K562 (cell line): ENCODE measurements around the gene RNPEPL1. TPM values are rescaled to one million over a fixed set of nuclear protein-coding genes. Genes with fewer than 3 reads are reported as not detected.
A peak's percentile ranks its signal among the peaks of the same experiment; 100 is the strongest.

Experiments used
- FOS ChIP-seq: IDR thresholded peaks from 3 replicates; pipeline ENCODE4 v1.6.1; 2011; ENCODE audit not compliant: insufficient read length; ENCODE audit errors: extremely low read depth
- KDM1A ChIP-seq, 2 experiments: fragments of 450-650 bp; IDR thresholded peaks; 2 replicates each; pipeline ENCODE4 v1.6.1; 2016; ENCODE audit warnings: mild to moderate bottlenecking in 2 of 2
- MCM3 ChIP-seq: fragments of 450-650 bp; IDR thresholded peaks from 2 replicates; pipeline ENCODE4 v1.6.1; 2016
- MYC ChIP-seq, 2 experiments: fragments of 250-450 bp in 1 of 2; sonication (Bioruptor Pico) in 1 of 2; IDR thresholded peaks; 2 replicates each; pipeline versions ENCODE4 v1.5.1 to v1.6.1; 2012 to 2021; ENCODE audit warnings: low read depth in 2 of 2, borderline replicate concordance in 1 of 2, improper control_type of control experiment in 1 of 2, low read length in 1 of 2, mild to moderate bottlenecking in 1 of 2, moderate library complexity in 1 of 2
- POLR2A ChIP-seq: fragments of 450-650 bp; conservative IDR thresholded peaks from 2 replicates; pipeline ENCODE4 v1.6.1; 2016
- SIX5 ChIP-seq, 2 experiments: IDR thresholded peaks; 2 replicates each; pipeline ENCODE4 v1.6.1; 2011; ENCODE audit warnings: low read length in 2 of 2, borderline replicate concordance in 1 of 2, low read depth in 1 of 2, mild to moderate bottlenecking in 1 of 2, moderate library complexity in 1 of 2; ENCODE audit not compliant: insufficient read depth in 1 of 2
- SUPT5H ChIP-seq: fragments of 450-650 bp; IDR thresholded peaks from 2 replicates; pipeline ENCODE4 v1.6.1; 2016
- polyA plus RNA-seq, 8 experiments: library from polyadenylated mRNA; depleted of rRNA in 4 of 8; stranded (reverse) in 5 of 8; unstranded in 3 of 8; fragments of >200 nt; fragmentation: Nextera tagmentation in 2 of 8; fragmentation: Illumina TruSeq in 1 of 8; extraction: Ambion mirVana in 2 of 8; extraction: Trizol in 1 of 8; gene quantifications; 2 replicates each; pipeline versions ENCODE4 v1.2.1 to v1.2.3, GENCODE V29; 2011 to 2014; ENCODE audit warnings: inconsistent platforms in 1 of 8, missing spikeins in 1 of 8
- total RNA-seq, 7 experiments: library from RNA; depleted of rRNA in 6 of 7; stranded (reverse); fragments of >200 nt in 6 of 7; fragmentation: Illumina TruSeq in 2 of 7; extraction: Trizol in 2 of 7; gene quantifications; 2 replicates each; pipeline versions ENCODE4 v1.2.1 to v1.2.3, GENCODE V29; 2011 to 2021; ENCODE audit warnings: low replicate concordance in 1 of 7
- TF ChIP-seq, protein P1 (sequence below): conservative IDR thresholded peaks from 2 replicates; pipeline ENCODE4 v1.6.1; 2011; ENCODE audit warnings: low read depth, mild to moderate bottlenecking, low read length; ENCODE audit not compliant: control insufficient read depth
- TF ChIP-seq, protein P2 (sequence below): IDR thresholded peaks from 2 replicates; pipeline ENCODE4 v1.6.1; 2014; ENCODE audit warnings: antibody characterized with exemption
- TF ChIP-seq, protein P3 (sequence below), 2 experiments: fragments of 450-650 bp; IDR thresholded peaks; 2 replicates each; pipeline ENCODE4 v1.6.1; 2018; ENCODE audit warnings: mild to moderate bottlenecking in 2 of 2, low read depth in 1 of 2; ENCODE audit not compliant: partially characterized antibody in 2 of 2
- TF ChIP-seq, protein P4 (sequence below), 2 experiments: IDR thresholded peaks; 2 replicates each; pipeline ENCODE4 v1.6.1; 2011; ENCODE audit warnings: borderline replicate concordance in 1 of 2, control low read depth in 1 of 2, low read depth in 1 of 2, low read length in 1 of 2, mild to moderate bottlenecking in 1 of 2, mixed read lengths in 1 of 2, moderate library complexity in 1 of 2; ENCODE audit not compliant: insufficient read depth in 1 of 2, insufficient read length in 1 of 2, poor library complexity in 1 of 2, severe bottlenecking in 1 of 2; ENCODE audit errors: extremely low read depth in 1 of 2
- TF ChIP-seq, protein P5 (sequence below): fragments of 250-450 bp; sonication (Bioruptor Pico); IDR thresholded peaks from 2 replicates; pipeline ENCODE4 v1.5.1; 2021; ENCODE audit warnings: mild to moderate bottlenecking
- TF ChIP-seq, protein P6 (sequence below): fragments of 200-800 bp; sonication (Bioruptor generic); IDR thresholded peaks from 2 replicates; pipeline ENCODE4 v1.6.1; 2017; ENCODE audit warnings: missing genetic modification characterization, missing compliant biosample characterization

Gene RNPEPL1
- total and polyA plus RNA-seq, 9 of the 15 experiments (the other 6 are each of a cell fraction or from before 2014, with no cell fraction given) = 0.07 to 38.7 (median 5.6) TPM

DNA sequence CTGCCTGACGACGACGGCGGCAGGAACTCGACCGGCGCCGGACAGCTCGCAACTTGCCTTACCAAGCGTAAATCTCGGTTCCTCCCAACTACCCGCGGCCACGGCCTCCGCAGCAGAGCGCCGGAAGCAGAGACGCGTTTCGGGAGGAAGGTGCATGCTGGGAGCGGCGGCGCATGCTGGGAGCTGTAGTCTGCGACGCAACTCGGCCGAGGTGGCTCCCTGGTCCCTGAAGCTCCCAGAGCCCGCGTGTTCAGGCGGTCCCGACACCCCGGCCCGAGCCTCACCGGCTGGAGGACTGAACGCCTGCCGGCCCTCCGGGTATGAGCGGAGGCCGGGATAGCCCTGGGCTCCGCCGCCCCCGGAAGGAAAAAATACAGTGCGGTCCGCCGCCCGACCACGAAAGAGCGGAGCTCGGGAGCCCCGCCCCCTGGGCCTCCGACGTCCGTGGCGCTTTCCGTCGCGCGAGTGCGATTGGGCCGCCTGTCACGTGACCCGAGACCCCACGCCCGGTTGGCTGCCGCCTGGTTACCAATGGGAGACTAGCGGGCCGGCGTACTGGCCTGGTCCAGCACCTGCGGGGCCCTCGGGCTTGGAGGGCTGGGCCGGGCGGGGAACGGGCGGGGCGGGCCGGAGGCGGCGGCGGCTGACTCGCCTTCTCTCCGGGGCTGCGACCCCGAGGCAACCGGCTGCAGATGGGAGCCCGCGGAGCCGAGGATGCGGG lies 18.1 kb downstream of the RNPEPL1 start, which contains the start of gene CAPN10 (continued):
- TF ChIP-seq MYC (IDR thresholded peaks at IDR 0.05; ENCODE audit: low read depth, low read length) = peak; percentile 63
- peak; percentile 61; the same call in 1 of the 2 replicates for TF ChIP-seq MYC (CRISPR knock-in tag; IDR thresholded peaks at IDR 0.05; ENCODE audit: borderline replicate concordance, low read depth)
- TF ChIP-seq MCM3 = no peak
- TF ChIP-seq, protein P1, sequence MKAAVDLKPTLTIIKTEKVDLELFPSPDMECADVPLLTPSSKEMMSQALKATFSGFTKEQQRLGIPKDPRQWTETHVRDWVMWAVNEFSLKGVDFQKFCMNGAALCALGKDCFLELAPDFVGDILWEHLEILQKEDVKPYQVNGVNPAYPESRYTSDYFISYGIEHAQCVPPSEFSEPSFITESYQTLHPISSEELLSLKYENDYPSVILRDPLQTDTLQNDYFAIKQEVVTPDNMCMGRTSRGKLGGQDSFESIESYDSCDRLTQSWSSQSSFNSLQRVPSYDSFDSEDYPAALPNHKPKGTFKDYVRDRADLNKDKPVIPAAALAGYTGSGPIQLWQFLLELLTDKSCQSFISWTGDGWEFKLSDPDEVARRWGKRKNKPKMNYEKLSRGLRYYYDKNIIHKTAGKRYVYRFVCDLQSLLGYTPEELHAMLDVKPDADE = peak; percentile 92
- TF ChIP-seq, protein P2, sequence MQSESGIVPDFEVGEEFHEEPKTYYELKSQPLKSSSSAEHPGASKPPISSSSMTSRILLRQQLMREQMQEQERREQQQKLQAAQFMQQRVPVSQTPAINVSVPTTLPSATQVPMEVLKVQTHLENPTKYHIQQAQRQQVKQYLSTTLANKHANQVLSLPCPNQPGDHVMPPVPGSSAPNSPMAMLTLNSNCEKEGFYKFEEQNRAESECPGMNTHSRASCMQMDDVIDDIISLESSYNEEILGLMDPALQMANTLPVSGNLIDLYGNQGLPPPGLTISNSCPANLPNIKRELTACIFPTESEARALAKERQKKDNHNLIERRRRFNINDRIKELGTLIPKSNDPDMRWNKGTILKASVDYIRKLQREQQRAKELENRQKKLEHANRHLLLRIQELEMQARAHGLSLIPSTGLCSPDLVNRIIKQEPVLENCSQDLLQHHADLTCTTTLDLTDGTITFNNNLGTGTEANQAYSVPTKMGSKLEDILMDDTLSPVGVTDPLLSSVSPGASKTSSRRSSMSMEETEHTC = peak; percentile 13; the same call in 1 of the 2 replicates
- TF ChIP-seq, protein P3, sequence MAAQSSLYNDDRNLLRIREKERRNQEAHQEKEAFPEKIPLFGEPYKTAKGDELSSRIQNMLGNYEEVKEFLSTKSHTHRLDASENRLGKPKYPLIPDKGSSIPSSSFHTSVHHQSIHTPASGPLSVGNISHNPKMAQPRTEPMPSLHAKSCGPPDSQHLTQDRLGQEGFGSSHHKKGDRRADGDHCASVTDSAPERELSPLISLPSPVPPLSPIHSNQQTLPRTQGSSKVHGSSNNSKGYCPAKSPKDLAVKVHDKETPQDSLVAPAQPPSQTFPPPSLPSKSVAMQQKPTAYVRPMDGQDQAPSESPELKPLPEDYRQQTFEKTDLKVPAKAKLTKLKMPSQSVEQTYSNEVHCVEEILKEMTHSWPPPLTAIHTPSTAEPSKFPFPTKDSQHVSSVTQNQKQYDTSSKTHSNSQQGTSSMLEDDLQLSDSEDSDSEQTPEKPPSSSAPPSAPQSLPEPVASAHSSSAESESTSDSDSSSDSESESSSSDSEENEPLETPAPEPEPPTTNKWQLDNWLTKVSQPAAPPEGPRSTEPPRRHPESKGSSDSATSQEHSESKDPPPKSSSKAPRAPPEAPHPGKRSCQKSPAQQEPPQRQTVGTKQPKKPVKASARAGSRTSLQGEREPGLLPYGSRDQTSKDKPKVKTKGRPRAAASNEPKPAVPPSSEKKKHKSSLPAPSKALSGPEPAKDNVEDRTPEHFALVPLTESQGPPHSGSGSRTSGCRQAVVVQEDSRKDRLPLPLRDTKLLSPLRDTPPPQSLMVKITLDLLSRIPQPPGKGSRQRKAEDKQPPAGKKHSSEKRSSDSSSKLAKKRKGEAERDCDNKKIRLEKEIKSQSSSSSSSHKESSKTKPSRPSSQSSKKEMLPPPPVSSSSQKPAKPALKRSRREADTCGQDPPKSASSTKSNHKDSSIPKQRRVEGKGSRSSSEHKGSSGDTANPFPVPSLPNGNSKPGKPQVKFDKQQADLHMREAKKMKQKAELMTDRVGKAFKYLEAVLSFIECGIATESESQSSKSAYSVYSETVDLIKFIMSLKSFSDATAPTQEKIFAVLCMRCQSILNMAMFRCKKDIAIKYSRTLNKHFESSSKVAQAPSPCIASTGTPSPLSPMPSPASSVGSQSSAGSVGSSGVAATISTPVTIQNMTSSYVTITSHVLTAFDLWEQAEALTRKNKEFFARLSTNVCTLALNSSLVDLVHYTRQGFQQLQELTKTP (IDR thresholded peaks at IDR 0.05; ENCODE audit: low read depth in 1 of 2, partially characterized antibody in 2 of 2) = peak in 1 of 2 experiments; percentile 97
- TF ChIP-seq KDM1A (IDR thresholded peaks at IDR 0.05) = peak in 1 of 2 experiments; percentile 55; a peak in 1 of 4 replicates
- TF ChIP-seq, protein P4, sequence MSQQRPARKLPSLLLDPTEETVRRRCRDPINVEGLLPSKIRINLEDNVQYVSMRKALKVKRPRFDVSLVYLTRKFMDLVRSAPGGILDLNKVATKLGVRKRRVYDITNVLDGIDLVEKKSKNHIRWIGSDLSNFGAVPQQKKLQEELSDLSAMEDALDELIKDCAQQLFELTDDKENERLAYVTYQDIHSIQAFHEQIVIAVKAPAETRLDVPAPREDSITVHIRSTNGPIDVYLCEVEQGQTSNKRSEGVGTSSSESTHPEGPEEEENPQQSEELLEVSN (IDR thresholded peaks at IDR 0.05; ENCODE audit: borderline replicate concordance in 1 of 2, extremely low read depth in 1 of 2, insufficient read depth in 1 of 2, insufficient read length in 1 of 2, low read depth in 1 of 2, low read length in 1 of 2, poor library complexity in 1 of 2, severe bottlenecking in 1 of 2) = peak in 1 of 2 experiments; percentile 49
- TF ChIP-seq, protein P5, sequence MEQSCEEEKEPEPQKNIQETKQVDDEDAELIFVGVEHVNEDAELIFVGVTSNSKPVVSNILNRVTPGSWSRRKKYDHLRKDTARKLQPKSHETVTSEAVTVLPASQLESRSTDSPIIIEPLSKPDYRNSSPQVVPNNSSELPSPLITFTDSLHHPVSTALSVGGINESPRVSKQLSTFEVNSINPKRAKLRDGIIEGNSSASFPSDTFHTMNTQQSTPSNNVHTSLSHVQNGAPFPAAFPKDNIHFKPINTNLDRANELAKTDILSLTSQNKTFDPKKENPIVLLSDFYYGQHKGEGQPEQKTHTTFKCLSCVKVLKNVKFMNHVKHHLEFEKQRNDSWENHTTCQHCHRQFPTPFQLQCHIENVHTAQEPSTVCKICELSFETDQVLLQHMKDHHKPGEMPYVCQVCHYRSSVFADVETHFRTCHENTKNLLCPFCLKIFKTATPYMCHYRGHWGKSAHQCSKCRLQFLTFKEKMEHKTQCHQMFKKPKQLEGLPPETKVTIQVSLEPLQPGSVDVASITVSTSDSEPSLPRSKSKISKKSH = no peak
- TF ChIP-seq FOS = peak; percentile 22
- TF ChIP-seq SIX5 (IDR thresholded peaks at IDR 0.05; ENCODE audit: borderline replicate concordance in 1 of 2, insufficient read depth in 1 of 2, low read depth in 1 of 2, low read length in 2 of 2) = peak; percentile 87 to 88
- peak; percentile 79 for TF ChIP-seq POLR2A
- TF ChIP-seq, protein P6, sequence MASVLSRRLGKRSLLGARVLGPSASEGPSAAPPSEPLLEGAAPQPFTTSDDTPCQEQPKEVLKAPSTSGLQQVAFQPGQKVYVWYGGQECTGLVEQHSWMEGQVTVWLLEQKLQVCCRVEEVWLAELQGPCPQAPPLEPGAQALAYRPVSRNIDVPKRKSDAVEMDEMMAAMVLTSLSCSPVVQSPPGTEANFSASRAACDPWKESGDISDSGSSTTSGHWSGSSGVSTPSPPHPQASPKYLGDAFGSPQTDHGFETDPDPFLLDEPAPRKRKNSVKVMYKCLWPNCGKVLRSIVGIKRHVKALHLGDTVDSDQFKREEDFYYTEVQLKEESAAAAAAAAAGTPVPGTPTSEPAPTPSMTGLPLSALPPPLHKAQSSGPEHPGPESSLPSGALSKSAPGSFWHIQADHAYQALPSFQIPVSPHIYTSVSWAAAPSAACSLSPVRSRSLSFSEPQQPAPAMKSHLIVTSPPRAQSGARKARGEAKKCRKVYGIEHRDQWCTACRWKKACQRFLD = 0 out of 2 replicates have a peak, but pooled peaks have one; percentile 66
- TF ChIP-seq SUPT5H = peak; percentile 77
